Hepatocyte (in vitro differentiated cells): ENCODE results near the gene MORC1. TPM values are rescaled to one million over a fixed set of nuclear protein-coding genes. Genes with fewer than 3 reads are reported as not detected.

Source experiments
- DNase-seq: peaks from one replicate; pipeline ENCODE4 v3.0.0-alpha.2; 2016; ENCODE audit warnings: low spot score
- H2AFZ ChIP-seq: fragments of 200-600 bp; sonication (generic); 2 replicates; pipeline ENCODE4 v1.6.0; 2016; ENCODE audit warnings: antibody characterized with exemption, mild to moderate bottlenecking
- H3K27ac ChIP-seq: fragments of 200-600 bp; sonication (generic); 2 replicates; pipeline ENCODE4 v1.5.1; 2016; ENCODE audit warnings: mild to moderate bottlenecking
- H3K27me3 ChIP-seq: fragments of 200-600 bp; sonication (generic); 2 replicates; pipeline ENCODE4 v1.6.1; 2016
- H3K36me3 ChIP-seq: fragments of 200-600 bp; sonication (generic); replicated peaks from 2 replicates; pipeline ENCODE4 v1.5.1; 2016; ENCODE audit warnings: low read depth; ENCODE audit not compliant: insufficient read depth
- H3K4me1 ChIP-seq: fragments of 200-600 bp; sonication (generic); 2 replicates; pipeline ENCODE4 v1.5.1; 2016; ENCODE audit warnings: mild to moderate bottlenecking, moderate library complexity; ENCODE audit not compliant: insufficient read depth
- H3K4me2 ChIP-seq: fragments of 200-600 bp; sonication (generic); 2 replicates; pipeline ENCODE4 v1.6.0; 2016
- H3K4me3 ChIP-seq: fragments of 200-600 bp; sonication (generic); 2 replicates; pipeline ENCODE4 v1.5.1; 2016; ENCODE audit warnings: mild to moderate bottlenecking
- H3K79me2 ChIP-seq: fragments of 200-600 bp; sonication (generic); 2 replicates; pipeline ENCODE4 v1.6.0; 2017; ENCODE audit warnings: mild to moderate bottlenecking
- H3K9me2 ChIP-seq: fragments of 200-600 bp; sonication (generic); replicated peaks from 2 replicates; pipeline ENCODE4 v1.6.0; 2017; ENCODE audit warnings: mild to moderate bottlenecking; ENCODE audit not compliant: insufficient read depth
- H3K9me3 ChIP-seq: fragments of 200-600 bp; sonication (generic); 2 replicates; pipeline ENCODE4 v1.5.1; 2016; ENCODE audit warnings: low read depth, mild to moderate bottlenecking
- H4K20me1 ChIP-seq: fragments of 200-600 bp; sonication (generic); 2 replicates; pipeline ENCODE4 v1.6.0; 2016; ENCODE audit warnings: mild to moderate bottlenecking; ENCODE audit not compliant: insufficient read depth, poor library complexity, severe bottlenecking
- CTCF ChIP-seq: fragments of 200-600 bp; sonication (generic); IDR thresholded peaks from 2 replicates; pipeline ENCODE4 v1.5.1; 2016; ENCODE audit warnings: antibody characterized with exemption, mild to moderate bottlenecking; ENCODE audit not compliant: poor library complexity
- EZH2 ChIP-seq: fragments of 200-600 bp; sonication (generic); IDR thresholded peaks from 2 replicates; pipeline ENCODE4 v1.6.1; 2016; ENCODE audit warnings: antibody characterized with exemption, mild to moderate bottlenecking, borderline replicate concordance
- EZH2phosphoT487 ChIP-seq: fragments of 200-600 bp; sonication (generic); IDR thresholded peaks from one replicate; pipeline ENCODE4 v1.6.1; 2018; ENCODE audit warnings: antibody characterized with exemption, mild to moderate bottlenecking, low read depth, moderate library complexity; ENCODE audit not compliant: unreplicated experiment, severe bottlenecking
- WGBS: methylation state at CpG from one replicate; pipeline ENCODE4 v1.1.6; 2016; ENCODE audit warnings: low lambda C conversion rate; ENCODE audit errors: missing lambda C conversion rate; 5-methylcytosine and 5-hydroxymethylcytosine counted together
- polyA plus RNA-seq: library from polyadenylated mRNA; unstranded; fragments of >200 nt; fragmentation: Nextera tagmentation; extraction: Ambion mirVana; gene quantifications from 2 replicates; pipeline ENCODE4 v1.2.1, GENCODE V29; 2016
- small RNA-seq: library from RNA; depleted of rRNA; stranded (forward); fragments of <200 nt; gene quantifications from one replicate; pipeline ENCODE3, GENCODE V24; 2014
- total RNA-seq: library from RNA; depleted of rRNA; stranded (reverse); fragments of >200 nt; gene quantifications from 2 replicates; pipeline ENCODE4 v1.2.3, GENCODE V29; 2014

The MORC1 gene
- total and polyA plus RNA-seq, 2 experiments from 2014 or later, result 2.8 to 6.7 TPM

- H3K27me3 ChIP-seq, result peaks cover 6% of the 10 kb centered on the region
- H3K4me1 ChIP-seq, result no peaks in the 10 kb centered on the region
- WGBS, result 89% methylated on average over 5 of the region's 5 CpGs
- H3K4me3 ChIP-seq, result no peak overlapping the region
- H2AFZ ChIP-seq, result no peak overlapping the region
- no peaks in the 10 kb centered on the region for H3K79me2 ChIP-seq
- H3K4me2 ChIP-seq, result no peak overlapping the region
- H3K27ac ChIP-seq, result no peak overlapping the region
- no peaks in the 10 kb centered on the region for H4K20me1 ChIP-seq
- H3K36me3 ChIP-seq, result no peaks in the 10 kb centered on the region
- TF ChIP-seq EZH2phosphoT487, result no peak
- TF ChIP-seq CTCF, result no peak
- TF ChIP-seq EZH2, result no peak
- H3K9me3 ChIP-seq, result no peaks in the 10 kb centered on the region
- H3K9me2 ChIP-seq, result no peaks in the 10 kb centered on the region
- no peak for DNase-seq
Measured at GRCh38 chr3:108909799-108910198, 208.1 kb downstream of the MORC1 start.

Small RNA genes lying within 50 kb of the gene (small RNA-seq; reads per million reads assigned to genes)
- not detected for gene RF00012

Other genes with a start within 250 kb of the MORC1 start
- gene GUCA1C, start 164.3 kb downstream of the MORC1 start, total RNA-seq, result 0.28 TPM in 1 of 2 replicates, not detected in the other
- gene GUCA1C, start 164.3 kb downstream of the MORC1 start, polyA plus RNA-seq, result not detected in 2 replicates
- 19.3 and 33.4 TPM in 2 replicates for gene C3orf85, start 18.6 kb upstream of the MORC1 start, total RNA-seq
- gene C3orf85, start 18.6 kb upstream of the MORC1 start, polyA plus RNA-seq, result 40.5 and 52.2 TPM in 2 replicates
- not detected in 2 replicates for gene DPPA2, start 198.4 kb upstream of the MORC1 start, total RNA-seq
- not detected in 2 replicates for gene DPPA2, start 198.4 kb upstream of the MORC1 start, polyA plus RNA-seq
- gene DPPA4, start 219.4 kb upstream of the MORC1 start, total RNA-seq, result 9.5 and 11.4 TPM in 2 replicates
- gene DPPA4, start 219.4 kb upstream of the MORC1 start, polyA plus RNA-seq, result 4.3 and 6.6 TPM in 2 replicates